ENCODE results near the gene PATL1. TPM values are rescaled to one million over a fixed set of nuclear protein-coding genes. Genes with fewer than 3 reads are reported as not detected.

PATL1 gene
- total and polyA plus RNA-seq, 2 of the 8 experiments (the other 6 are each of a cell fraction or from before 2014, with no cell fraction given): 30.4 to 33.4 TPM

- TF ChIP-seq, protein P1, sequence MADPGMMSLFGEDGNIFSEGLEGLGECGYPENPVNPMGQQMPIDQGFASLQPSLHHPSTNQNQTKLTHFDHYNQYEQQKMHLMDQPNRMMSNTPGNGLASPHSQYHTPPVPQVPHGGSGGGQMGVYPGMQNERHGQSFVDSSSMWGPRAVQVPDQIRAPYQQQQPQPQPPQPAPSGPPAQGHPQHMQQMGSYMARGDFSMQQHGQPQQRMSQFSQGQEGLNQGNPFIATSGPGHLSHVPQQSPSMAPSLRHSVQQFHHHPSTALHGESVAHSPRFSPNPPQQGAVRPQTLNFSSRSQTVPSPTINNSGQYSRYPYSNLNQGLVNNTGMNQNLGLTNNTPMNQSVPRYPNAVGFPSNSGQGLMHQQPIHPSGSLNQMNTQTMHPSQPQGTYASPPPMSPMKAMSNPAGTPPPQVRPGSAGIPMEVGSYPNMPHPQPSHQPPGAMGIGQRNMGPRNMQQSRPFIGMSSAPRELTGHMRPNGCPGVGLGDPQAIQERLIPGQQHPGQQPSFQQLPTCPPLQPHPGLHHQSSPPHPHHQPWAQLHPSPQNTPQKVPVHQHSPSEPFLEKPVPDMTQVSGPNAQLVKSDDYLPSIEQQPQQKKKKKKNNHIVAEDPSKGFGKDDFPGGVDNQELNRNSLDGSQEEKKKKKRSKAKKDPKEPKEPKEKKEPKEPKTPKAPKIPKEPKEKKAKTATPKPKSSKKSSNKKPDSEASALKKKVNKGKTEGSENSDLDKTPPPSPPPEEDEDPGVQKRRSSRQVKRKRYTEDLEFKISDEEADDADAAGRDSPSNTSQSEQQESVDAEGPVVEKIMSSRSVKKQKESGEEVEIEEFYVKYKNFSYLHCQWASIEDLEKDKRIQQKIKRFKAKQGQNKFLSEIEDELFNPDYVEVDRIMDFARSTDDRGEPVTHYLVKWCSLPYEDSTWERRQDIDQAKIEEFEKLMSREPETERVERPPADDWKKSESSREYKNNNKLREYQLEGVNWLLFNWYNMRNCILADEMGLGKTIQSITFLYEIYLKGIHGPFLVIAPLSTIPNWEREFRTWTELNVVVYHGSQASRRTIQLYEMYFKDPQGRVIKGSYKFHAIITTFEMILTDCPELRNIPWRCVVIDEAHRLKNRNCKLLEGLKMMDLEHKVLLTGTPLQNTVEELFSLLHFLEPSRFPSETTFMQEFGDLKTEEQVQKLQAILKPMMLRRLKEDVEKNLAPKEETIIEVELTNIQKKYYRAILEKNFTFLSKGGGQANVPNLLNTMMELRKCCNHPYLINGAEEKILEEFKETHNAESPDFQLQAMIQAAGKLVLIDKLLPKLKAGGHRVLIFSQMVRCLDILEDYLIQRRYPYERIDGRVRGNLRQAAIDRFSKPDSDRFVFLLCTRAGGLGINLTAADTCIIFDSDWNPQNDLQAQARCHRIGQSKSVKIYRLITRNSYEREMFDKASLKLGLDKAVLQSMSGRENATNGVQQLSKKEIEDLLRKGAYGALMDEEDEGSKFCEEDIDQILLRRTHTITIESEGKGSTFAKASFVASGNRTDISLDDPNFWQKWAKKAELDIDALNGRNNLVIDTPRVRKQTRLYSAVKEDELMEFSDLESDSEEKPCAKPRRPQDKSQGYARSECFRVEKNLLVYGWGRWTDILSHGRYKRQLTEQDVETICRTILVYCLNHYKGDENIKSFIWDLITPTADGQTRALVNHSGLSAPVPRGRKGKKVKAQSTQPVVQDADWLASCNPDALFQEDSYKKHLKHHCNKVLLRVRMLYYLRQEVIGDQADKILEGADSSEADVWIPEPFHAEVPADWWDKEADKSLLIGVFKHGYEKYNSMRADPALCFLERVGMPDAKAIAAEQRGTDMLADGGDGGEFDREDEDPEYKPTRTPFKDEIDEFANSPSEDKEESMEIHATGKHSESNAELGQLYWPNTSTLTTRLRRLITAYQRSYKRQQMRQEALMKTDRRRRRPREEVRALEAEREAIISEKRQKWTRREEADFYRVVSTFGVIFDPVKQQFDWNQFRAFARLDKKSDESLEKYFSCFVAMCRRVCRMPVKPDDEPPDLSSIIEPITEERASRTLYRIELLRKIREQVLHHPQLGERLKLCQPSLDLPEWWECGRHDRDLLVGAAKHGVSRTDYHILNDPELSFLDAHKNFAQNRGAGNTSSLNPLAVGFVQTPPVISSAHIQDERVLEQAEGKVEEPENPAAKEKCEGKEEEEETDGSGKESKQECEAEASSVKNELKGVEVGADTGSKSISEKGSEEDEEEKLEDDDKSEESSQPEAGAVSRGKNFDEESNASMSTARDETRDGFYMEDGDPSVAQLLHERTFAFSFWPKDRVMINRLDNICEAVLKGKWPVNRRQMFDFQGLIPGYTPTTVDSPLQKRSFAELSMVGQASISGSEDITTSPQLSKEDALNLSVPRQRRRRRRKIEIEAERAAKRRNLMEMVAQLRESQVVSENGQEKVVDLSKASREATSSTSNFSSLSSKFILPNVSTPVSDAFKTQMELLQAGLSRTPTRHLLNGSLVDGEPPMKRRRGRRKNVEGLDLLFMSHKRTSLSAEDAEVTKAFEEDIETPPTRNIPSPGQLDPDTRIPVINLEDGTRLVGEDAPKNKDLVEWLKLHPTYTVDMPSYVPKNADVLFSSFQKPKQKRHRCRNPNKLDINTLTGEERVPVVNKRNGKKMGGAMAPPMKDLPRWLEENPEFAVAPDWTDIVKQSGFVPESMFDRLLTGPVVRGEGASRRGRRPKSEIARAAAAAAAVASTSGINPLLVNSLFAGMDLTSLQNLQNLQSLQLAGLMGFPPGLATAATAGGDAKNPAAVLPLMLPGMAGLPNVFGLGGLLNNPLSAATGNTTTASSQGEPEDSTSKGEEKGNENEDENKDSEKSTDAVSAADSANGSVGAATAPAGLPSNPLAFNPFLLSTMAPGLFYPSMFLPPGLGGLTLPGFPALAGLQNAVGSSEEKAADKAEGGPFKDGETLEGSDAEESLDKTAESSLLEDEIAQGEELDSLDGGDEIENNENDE (IDR thresholded peaks at IDR 0.05; ENCODE audit: insufficient replicate concordance, low read length): no peak
- TF ChIP-seq HDAC6 (IDR thresholded peaks at IDR 0.05; ENCODE audit: low read depth, low read length) (no peak), BACH1 (IDR thresholded peaks at IDR 0.05; ENCODE audit: low read length) (no peak), USF2 (IDR thresholded peaks at IDR 0.05; ENCODE audit: low read length) (no peak), SP1 (IDR thresholded peaks at IDR 0.05; ENCODE audit: low read depth, low read length) (no peak), SAP30 (IDR thresholded peaks at IDR 0.05; ENCODE audit: insufficient read depth, insufficient replicate concordance, low read length) (no peak), GABPA (IDR thresholded peaks at IDR 0.05; ENCODE audit: borderline replicate concordance, insufficient read depth, low read length) (no peak), CREB1 (IDR thresholded peaks at IDR 0.05) (no peak), TAF1 (IDR thresholded peaks at IDR 0.05; ENCODE audit: low read depth, low read length) (no peak), JUND (IDR thresholded peaks at IDR 0.05; ENCODE audit: low read length) (no peak), SIN3A (conservative IDR thresholded peaks at IDR 0.05 in 1 of 2, IDR thresholded peaks at IDR 0.05 in 1 of 2; ENCODE audit: low read depth in 1 of 2, low read length in 2 of 2) (no peak)
These were observed 38.5 kb upstream of the PATL1 start (continued) for GRCh38 chr11:59707371-59707770.

Measured in H1 (cell line).